CD4-positive, alpha-beta T cell treated with Interleukin-17A for 1 hour (primary cell): ENCODE results near the gene EFCAB14.
"Not testable (repeated sequence)": the region's sequence is repeated elsewhere in the genome, so short reads cannot be mapped to it uniquely, and the experiment has no call there.

Experiments
- DNase-seq: peaks from one replicate; pipeline ENCODE4 v3.0.0-alpha.2; 2020

EFCAB14 gene

DNA sequence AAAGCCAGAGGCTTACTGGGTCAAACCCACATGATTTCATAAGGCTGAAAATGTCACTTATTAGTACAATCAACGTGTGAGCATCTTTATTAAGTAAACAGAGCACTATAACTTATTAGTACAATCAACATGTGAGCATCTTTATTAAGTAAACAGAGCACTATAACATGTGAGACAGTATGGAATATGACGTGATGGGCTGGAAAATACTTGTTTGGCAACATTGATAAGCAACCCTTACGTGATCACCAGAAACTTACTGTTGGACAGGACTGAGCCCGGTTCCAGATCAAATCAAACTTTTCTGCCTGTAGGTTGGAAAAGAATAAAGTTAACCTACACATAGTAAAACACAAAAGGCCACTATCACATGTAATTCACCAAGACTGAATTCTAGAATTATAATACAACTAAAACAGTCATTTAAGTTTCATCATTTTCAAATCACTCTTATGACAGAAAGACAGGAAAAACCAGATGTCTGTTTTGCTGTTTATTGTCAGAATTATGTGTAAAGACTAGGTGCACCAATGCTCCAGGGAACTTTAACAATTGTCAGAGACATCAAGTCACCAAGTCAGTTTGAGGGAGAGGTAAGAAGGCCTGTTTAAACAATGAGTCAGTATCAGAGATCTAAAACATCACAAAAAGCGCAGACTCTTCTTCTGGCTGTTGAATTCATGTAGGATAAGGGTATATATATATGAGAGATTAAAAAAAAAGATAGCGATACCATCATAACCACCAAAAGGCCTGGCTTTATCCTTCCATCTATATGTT lies 66.4 kb downstream of the EFCAB14 start:
- no peak for DNase-seq

DNA sequence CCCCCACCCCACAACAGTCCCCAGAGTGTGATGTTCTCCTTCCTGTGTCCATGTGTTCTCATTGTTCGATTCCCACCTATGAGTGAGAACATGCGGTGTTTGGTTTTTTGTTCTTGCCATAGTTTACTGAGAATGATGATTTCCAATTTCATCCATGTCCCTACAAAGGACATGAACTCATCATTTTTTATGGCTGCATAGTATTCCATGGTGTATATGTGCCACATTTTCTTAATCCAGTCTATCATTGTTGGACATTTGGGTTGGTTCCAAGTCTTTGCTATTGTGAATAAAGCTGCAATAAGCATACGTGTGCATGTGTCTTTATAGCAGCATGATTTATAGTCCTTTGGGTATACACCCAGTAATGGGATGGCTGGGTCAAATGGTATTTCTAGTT lies 67.8 kb downstream of the EFCAB14 start:
- not testable (repeated sequence) for DNase-seq

- DNase-seq, result no peak
Observed at GRCh38 chr1:46650491-46650890, 68.4 kb downstream of the EFCAB14 start.

DNA sequence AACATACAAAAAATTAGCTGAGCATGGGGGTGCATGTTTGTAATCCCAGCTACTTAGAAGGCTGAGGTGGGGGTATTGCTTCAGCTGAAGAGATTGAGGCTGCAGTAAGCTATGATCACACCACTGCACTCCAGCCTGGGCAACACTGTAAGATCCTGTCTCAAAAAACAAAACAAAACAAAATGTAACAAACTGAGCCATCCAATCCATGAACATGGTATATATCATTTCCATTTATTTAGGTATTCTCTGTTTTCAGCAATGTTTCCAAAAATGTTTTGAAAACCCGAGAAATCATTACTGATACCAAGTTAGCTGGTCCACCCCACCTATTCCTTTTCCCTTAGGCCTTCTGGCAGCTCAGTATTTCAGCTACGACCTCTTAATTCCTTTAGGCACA lies 69.2 kb downstream of the EFCAB14 start:
- DNase-seq, result no peak

GRCh38 chr1:46647611-46648010 lies 71.3 kb downstream of the EFCAB14 start:
- DNase-seq, result no peak

DNA sequence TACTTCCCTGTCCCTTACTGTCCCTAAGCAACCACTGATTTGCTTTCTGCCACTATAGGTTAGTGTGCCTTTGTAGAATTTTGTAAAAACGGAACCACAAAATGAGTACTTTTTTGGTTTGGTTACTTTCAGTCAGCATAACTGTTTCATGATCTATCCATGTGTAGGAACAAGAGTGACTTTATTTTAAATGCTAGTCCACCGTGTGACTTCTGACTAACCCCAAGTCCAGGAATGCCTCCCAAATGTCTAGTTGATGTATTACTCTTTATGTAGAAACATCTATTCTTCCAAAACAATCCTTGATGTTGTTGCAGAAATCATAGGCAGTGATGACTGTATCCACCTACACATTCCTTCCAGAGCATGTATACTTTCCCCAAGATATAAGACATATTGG lies 72.1 kb downstream of the EFCAB14 start:
- DNase-seq, result no peak

DNA sequence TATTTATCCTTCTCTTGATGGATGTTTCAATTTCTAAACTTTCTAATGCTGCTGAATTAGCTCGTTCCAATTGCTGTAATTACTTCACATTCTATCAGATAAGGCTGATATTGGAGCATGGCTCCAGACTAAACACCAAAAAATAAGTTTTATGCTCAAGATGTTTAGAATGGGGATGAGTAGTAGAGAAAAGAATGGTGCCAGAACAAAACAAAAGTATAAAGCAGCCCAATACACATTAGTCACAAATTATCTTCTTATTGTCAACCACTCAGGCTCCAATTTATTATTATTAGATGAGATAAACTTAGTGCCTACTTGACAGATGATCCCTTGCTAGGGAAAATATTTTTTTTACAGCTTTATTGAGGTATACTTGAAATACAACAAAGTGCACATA lies 72.6 kb downstream of the EFCAB14 start:
- no peak for DNase-seq

- no peak for DNase-seq
Observed at GRCh38 chr1:46645815-46646214, 73.1 kb downstream of the EFCAB14 start.

GRCh38 chr1:46643368-46643775 lies 75.5 kb downstream of the EFCAB14 start:
- no peak for DNase-seq

- no peak for DNase-seq
Observed at GRCh38 chr1:46642115-46642680, 76.7 kb downstream of the EFCAB14 start.

DNA sequence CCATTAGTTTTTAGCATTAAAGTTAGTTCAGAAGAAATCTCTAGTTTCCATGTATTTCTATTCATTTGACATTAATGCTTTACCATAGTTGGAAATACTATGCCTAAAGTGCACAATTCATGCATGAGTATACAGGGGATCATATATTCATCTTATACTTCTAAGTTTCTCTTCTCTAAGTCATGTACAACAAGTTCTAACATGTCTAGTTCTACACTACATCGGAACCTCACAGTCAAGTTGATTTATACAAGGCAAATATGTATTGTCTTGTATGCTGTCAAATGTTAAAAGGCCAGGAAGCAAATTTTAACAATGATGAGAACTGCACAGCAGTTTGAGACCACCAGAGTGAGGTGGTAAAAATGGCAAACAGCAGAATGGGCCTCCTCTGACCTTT lies 79.4 kb downstream of the EFCAB14 start:
- no peak for DNase-seq

GRCh38 chr1:46638921-46639320 lies 80.0 kb downstream of the EFCAB14 start:
- no peak for DNase-seq

- DNase-seq, result no peak
Observed at GRCh38 chr1:46637444-46638083, 81.3 kb downstream of the EFCAB14 start.

DNA sequence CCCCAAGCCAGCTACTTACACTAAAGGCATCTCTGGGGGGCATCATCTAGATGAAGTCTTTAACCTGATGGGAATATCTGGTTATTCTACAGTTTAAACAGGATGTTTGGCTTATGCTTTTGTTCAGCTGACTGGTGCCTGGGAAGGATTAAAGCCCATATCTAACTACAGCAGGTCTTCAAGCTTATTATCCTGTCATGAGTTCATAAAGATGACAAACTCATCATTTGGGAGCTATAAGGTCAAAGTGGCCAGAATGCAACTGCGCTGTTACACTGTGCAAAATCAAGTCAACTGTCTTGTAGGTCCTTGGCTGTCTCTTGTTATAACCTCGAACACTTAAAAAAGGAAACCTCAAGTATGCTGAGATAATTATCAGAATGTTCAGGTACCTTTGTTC lies 83.7 kb downstream of the EFCAB14 start:
- no peak for DNase-seq

- DNase-seq, result no peak
Observed at GRCh38 chr1:46630719-46631118, 88.2 kb downstream of the EFCAB14 start.
